Activated CD4-positive, alpha-beta T cell treated with anti-CD3 and anti-CD28 coated beads for 24 hours (primary cell): ENCODE results near the gene SLC22A4.

ENCODE experiments used
- DNase-seq, 2 donors: peaks; one replicate each; pipeline ENCODE4 v3.0.0-alpha.2; 2020; ENCODE audit warnings: low read depth in 2 of 2

SLC22A4 gene

DNA sequence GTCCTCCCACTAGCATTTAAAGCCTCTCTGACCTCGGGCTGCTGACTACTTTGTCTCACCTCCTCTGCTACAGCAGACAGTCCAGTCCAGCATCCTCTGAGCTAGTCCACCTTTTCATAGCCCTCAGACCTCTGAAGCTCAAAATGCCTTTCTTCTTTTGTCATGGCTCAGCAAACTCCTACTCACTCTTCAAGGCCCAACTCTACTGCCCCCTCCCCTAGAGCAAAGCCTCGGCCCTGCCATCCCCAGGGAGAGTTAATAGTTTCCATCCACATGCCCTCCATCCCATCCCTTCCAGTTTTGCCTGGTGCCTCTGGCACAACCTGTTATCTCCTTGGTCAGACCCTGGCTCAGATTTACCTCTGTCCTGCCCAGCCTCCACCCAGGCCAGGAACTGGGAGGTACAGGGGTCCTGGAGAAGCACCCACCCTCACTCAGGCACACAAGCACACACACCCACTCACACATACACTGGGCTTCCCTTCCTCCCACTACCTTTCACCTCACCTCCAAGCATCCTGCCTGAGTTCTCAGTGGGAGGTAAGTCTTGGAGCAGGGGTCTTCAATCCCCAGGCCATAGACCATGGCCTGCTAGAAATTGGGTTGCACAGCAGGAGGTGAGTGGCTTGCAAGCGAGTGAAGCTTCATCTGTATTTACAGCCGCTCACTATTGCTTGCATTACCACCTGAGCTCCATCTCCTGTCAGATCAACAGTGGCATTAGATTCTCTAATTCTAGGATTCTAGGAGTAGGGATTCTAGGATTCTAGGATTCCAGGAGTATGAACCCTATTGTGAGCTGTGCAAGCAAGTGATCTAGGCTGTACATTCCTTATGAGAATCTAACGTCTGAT is 18.6 kb upstream of the SLC22A4 start:
- no peak for DNase-seq

DNA sequence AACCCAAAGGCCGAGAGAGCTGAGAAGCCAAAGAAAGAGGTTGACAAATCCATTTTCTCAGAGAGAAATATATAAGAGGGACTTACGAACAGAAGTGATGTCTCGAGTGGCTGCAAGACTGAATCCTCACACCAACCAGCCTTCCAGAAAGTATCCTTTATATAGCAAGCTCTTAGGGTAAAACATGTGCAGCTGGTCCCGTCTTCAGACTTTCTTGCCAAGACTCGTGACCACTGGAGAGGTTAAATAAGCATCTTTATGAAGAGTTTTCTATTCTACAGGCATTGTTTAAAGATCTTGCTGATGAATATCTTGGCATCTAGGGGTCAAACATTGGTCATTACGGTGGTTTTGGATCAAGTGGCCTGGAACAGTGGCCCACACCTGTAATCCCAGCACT is 16.9 kb upstream of the SLC22A4 start:
- no peak for DNase-seq

DNA sequence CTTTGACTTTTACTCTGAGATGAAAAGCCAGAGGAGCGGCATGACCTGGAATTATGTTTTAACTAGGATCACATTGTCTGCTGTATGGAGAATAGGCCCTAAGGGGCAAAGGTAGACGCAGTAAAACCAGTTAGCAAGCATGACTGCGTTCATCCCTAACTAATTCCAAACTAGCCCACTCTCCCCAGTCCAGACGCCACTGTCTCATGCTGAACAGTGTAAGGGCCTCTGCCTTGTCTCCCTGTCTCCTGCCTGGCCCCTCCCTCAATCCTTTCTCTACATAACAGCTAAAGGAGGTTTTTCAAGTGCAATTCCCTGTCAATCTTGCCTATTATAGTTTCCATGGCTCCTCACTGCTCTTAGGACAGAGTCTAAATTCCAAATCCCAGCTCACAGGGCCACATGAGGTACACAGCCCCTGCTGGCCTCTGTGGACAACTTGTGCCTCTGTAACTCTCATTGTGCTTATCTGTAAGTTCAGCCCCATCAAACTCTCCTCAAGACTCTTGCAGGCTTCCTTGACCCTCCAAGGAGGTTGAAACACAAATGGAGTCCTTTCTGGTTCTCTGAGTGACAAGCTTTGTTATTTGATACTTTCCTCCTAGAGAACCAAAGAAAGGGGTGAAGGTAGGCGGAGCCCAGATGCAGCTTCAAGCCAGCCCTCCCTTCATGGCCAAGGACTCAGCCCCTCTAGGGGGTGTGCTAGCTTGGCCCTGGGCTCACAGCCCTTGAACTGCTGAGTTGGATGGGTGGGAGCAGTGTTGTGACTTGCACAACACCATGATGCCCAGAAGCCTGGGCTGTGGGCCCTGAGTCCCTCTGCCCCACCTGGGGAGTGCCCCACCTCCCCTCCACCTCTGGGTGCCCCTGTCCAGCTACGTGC is 16.0 kb upstream of the SLC22A4 start:
- no peak for DNase-seq

DNA sequence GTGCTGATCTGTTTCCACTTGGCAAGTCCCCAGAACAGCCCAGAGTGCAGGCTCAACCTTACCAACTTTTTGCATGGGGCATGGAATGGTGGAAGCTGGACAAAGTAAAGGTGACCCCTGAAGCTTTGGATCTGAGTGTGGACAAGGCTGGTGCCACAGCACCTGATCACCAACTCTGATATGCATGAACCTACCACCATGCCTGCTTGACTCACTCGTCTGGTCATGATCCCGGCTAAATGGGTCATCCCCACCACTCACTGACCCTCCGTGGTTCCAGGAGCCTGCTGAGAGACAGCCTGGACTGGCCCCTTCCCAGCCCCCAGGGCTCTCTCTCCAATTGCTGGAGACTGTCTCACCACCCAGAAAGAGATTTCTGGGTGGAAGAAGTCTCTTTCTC is 14.4 kb upstream of the SLC22A4 start:
- DNase-seq: no peak

DNA sequence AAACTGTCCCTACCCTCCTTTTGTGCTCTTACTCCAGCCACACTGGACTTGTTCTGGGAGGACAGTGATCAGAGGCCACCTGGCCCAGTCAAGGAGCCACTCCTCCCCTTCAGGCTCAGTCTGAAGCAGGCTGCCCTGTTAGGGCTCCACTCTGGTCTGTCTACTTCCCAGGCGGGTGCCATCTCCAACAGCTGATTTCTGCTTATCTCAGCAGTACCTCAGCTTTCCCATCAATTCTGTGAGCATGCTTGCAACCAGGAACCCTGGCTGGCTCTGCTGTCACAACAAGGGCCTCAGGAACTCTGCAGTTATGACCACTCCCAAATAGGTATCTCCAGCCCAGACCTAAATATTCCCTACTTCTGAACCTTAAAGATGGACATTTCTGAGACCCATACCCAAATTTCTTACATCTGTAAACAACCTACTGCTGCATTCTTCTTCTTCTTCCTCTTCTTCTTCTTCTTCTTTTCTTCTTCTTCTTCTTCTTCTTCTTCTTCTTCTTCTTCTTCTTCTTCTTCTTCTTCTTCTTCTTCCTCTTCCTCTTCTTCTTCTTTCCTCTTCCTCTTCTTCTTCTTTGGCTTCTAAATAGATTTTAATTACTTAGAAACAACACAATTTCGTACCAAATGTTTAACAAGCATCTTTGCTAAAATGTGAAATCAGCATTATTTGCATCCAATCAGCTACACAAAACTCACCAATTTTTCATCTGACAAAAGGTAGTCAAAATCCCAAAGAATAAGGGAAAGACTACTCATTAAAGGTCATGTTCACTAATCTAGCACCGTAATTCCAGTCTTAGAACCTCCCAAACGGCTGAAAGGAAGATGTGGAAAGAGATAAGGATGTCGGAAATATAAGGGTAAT is 13.6 kb upstream of the SLC22A4 start:
- no peak for DNase-seq

DNA sequence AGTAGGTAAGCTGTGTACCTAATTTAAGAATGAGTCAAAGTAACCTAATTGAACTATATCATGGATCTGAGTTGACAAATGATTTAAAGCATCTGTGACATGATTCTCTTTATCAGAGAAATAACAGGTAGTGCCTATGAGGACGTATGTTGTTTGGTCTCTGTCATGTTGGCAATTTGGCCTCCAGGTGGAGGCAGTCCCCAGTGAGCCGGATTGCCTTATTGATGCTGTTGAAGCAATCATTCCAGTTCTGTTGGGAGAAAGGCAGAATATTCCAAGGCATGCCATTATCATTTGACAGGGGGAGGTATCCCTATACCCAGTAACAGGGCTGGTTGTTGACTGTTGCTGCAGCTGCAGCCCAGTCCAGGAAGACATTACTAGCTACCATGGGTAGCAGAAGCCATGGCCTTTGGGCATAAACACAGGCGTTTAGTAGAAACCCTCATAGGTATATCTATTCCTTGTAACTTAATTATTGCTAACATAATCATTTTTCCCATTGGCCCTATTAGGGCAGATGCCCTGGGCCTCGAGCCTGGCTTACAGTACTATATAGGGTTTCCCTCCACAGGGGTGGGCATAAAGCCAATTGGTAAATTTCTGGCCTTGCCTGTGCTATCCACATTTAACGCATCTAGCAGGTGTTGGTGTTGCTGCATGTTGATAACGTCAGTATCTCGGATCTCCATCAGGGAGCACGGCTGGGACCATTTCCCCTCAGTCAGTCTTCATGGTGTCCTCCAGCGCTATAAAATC is 12.2 kb upstream of the SLC22A4 start:
- DNase-seq: no peak

DNA sequence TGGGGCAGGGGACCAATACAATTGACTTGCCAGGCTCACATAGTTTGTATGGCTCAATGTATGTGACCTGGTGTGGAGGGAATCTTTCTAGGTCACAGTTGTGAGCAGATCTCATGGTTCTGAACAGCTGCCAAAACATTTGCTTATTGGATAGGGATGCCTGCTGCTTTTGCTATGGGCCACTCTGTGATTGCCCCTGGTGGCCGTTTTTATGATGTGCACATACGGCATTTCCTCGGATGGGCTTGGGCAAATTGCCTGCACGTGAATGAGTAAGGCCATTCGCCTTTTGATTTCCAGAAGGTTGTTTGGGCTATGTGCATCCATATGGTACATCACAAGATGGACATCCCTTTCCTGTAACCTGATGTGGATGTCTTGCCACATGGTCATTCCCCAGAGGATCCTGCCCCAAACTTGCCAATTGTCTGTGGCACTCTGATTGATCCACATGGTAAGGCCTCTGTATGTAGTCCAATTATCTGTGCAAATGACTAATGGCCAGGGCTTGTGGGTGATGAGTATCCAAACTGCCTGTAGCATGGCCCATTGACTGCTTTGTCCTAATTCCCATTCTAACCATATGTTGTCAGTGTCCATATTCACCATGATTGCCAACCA is 10.7 kb upstream of the SLC22A4 start:
- DNase-seq: no peak

DNA sequence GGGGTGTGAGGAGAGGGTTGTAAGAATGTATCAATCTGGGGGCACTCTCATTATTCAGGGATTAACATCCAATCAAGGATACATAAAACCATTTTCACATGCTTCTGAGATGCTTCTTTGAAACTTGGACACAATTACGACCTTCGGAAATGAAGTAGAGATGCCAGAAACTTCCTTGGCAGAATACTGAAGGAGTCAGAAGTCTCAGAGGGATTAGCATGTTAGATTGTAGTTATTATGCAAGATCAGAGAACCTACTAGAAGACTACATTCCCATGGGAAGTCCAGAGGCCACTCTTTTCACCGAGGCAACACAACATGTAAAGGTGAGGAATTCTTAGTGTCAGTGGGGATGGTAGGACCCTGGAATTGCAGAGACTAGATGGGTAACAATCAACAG is 5.1 kb upstream of the SLC22A4 start:
- DNase-seq: no peak

DNA sequence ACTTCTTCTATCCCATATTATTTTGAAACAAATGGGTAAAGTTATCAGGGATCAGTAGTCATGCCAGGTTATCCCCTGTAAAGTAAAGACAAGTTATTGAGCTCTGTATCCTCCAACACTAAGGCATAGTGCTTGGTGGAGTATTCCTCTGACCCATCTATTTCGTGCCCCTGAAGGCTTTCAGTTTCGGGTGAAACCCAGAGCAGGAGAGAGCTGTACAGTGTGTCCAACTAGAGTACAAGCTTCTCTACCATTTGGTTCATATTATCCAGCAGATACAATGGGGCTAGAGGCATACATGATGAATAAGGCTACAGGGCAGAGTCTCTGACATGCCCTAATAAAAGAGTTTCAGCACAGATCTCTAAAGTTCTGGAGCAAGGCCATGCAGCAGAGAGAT is 3.2 kb upstream of the SLC22A4 start:
- no peak for DNase-seq

DNA sequence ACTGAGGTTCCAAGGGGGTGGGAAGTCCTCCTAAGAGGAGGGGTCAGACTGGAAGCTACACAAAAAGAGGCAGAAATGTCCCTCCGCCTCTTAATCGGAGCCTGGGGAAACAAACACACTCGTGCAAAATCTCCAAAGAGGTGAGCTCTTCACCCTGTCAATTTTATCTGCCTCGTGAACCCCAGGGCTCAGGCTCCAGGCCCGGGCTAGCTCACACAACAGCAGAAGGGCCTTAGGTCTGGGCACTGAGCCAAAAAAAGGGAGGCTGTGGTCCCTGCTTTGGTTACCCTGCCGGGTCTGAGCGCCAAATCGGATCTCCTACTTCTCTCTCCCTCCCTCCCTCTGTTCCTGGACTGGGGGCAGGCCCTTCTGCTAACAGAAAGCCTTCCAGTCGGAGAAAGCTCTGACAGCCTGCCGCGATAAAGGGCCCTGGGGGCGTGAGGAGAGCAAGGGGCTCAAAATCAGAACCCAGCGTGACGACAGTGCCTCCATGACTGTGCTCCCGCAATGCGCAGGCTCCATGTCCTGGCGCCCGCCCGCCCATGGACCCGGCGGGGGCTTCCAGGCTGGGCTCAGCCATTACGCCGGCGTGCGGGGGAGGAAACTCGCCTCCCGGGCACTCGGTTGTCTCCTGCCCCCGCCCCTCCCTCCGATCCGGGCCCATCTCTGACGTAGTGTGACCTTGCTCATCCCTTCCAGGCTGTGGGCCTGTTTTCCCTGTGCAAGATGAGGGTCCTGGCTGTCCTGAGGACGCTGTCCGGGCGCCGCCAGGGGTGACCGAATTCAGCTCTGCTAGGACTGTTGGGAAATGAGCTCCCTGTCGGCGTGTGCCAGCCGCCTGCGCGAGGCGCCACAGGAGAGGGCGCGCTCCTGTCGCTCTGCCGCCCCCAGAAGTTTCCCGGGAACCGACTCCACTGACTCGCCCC is 865 bp upstream of the SLC22A4 start:
- DNase-seq: peak; percentile 50 to 77

DNA sequence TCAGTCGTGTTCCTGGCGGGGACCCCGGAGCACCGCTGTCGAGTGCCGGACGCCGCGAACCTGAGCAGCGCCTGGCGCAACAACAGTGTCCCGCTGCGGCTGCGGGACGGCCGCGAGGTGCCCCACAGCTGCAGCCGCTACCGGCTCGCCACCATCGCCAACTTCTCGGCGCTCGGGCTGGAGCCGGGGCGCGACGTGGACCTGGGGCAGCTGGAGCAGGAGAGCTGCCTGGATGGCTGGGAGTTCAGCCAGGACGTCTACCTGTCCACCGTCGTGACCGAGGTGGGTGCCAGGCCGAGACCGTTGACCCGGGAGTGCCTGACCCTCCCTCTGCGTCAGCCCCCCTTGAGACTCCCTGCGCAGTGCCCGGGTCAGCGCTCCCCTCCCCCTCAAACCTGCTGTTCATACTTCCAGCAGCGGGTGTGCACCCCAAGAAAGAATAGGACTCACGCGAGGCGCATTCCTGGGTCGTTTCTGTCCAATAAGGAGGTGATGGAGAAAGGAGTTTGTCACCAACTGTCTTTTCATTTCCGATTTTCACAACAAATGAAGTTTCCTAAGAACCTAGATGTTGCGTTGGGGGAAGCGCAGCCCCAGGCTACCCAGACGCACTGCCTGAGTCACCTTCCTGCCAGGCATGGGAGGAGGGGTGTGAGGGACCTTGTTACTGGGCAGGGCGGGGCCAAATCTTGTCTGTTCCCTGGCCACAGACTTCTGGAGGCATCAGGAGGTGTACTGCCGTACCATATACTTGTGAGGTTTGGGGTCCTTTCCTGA is 722 bp downstream of the SLC22A4 start:
- peak; percentile 66 to 69 for DNase-seq

DNA sequence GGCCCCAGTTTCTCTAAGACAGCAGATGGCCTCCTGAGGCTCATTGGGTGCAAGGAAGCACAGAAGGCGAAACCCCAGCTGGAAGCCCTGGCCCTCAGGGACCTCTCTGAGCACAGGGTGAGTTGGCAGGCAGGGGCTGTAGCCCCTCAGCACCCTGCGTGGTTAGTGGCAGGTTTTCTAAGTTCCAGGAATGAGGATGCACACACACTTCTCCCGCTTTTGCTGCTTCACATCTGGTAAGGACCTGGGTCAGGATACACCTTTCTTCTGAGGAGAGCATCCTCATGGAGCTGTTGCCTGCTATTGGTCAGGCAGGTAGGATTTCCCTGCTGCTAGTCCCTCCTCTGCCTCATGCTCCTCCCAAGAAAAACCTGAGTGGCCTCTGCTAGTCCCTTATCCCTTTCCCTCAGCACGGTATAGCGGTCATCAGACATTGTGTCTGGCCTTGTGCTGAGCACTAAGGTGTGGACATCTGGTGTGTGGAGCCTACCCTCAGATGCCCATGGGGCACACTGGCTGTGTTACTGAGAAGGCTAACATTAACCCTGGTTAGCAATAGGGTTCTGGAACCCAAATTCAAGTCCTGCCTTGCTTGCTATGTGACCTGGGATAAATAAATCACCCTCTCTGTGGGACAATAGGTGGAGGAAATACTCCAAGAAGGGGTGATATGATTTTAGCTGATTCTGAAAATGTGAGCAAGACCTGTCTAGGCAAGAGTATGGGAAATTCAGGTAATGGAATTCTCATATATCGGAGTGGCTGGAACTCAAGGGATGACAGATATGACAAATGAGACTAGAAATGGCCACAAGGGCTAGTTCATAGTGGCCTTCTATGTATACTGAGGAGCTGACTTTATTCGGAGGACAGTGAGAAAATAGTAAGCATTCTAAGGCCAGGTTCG is 1.6 kb downstream of the SLC22A4 start:
- DNase-seq: no peak

DNA sequence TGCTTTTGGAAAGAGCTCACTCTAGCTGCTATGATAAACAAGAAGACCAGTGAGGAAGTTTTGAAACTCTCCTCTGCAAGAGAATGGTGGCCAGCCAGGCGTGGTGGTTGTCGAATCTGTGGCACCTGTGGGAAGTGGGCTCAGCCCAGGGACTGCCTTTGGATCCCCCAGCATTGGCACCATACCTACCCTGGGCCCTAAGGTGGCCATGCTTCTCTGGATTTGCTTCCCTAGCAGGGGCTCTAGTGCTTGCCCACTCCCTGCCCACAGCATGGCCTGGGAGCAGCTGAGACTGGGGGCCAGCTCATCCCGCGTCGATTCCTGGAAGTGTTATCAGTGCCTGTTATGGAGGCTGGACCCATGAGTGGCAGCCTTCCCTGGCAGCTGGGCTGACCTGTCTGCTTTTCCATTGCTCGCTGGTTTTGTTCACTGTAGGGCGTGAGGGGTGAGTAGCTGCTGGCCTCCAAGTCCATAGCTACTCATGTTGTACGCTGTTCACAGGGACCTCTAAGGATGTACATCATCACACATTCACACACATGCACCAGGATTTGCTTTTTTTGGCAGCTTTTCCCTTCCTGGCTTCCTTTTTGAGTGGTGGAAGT is 2.3 kb downstream of the SLC22A4 start:
- DNase-seq: no peak

DNA sequence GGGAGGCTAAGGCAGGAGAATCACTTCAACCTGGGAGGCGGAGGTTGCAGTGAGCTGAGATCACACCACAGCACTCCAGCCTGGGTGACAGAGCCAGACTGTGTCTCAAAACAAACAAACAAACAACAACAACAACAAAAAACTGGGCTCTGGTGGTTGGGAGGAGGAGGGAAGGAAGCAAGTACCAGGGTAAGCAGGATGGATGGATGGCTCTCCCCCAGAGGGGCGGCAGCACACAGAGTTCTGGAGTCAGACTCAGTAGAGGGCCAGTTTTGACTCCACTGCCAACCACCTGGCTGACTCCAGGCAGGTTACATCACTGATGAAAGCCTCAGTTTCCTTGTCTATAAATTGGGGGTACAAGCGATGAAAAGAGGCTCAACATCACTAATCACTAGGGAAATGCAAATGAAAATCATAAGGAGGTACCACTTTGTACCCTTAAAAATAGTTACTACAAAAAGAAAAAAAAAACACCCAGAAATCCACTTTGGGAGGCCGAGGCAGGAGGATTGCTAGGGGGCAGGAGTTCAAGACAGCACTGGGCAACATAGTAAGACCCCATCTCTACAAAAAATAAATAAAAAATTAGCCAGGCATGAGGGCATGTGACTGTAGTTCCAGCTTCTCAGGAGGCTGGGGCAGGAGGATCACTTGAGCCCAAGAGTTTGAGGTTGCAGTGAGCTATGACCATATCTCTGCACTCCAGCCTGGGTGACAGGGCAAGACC is 3.2 kb downstream of the SLC22A4 start:
- no peak for DNase-seq

DNA sequence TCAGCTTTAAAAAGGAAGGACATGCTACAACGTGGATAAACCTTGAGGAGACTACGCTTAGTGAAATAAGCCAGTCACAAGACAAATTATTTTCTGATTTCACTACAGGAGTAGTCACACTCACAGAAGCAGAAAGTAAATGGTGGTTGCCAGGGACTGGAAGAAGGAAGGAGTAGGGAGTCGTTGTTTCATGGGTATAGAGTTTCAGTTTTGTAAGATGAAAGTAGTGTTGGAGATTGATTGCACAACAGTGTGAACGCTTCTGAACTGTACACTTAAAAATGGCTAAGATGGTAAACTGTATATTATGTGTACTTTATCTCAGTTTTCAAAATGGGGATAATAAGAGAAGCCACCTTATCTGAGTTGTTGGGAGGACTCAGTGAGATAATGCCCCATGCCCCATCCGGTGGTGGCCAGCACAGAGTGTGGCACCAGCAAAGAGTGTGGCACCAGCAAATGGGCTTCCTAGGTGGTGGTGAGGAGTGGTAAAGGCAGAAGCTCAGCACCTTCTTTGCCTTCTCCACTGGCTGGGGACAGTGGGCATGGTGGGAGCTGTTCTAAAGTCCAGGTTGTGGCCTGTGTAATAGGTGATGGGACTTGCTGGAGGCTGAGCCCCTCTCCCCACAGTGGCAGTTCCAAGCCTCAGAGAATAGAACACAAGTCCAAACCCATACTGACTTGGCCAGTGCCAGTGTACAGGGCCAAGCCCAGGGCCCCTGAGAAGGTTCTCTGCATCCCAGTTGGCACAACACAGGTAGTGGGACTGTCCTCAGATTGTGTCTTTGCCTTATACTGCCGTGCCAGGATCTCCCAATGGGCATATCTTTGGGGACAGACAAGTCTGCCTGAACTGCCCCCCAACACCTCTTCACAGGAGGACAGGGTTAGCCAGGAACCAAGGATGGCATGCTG is 4.4 kb downstream of the SLC22A4 start:
- DNase-seq: no peak

DNA sequence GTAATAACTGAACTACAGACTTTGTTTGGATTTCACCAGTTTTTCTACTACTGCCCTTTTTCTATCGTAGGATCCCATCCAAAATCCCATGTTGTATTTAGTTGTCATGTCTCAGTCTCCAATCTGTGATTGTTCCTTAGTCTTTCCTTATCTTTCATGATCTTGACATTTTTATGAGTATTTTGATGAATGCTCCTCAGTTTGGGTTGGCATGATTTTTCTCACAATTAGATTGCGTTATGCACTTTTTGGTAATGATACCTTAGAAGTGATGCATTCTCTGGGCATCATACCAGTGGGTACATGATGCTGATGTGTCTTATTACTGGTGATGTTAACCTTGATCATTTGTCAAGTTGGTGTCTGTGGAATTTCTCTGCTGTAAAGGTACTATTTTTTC is 5.7 kb downstream of the SLC22A4 start:
- no peak for DNase-seq
